SKM-1 (cell line): ENCODE data around the gene OCIAD2.
"Not testable (repeated sequence)": the region's sequence is repeated elsewhere in the genome, so short reads cannot be mapped to it uniquely, and the experiment has no call there.

Source experiments
- DNase-seq: peaks from one replicate; lab custom pipeline; 2025; ENCODE audit not compliant: unreplicated experiment; lab: John Stamatoyannopoulos, UW

OCIAD2 gene, protein sequence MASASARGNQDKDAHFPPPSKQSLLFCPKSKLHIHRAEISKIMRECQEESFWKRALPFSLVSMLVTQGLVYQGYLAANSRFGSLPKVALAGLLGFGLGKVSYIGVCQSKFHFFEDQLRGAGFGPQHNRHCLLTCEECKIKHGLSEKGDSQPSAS

DNA sequence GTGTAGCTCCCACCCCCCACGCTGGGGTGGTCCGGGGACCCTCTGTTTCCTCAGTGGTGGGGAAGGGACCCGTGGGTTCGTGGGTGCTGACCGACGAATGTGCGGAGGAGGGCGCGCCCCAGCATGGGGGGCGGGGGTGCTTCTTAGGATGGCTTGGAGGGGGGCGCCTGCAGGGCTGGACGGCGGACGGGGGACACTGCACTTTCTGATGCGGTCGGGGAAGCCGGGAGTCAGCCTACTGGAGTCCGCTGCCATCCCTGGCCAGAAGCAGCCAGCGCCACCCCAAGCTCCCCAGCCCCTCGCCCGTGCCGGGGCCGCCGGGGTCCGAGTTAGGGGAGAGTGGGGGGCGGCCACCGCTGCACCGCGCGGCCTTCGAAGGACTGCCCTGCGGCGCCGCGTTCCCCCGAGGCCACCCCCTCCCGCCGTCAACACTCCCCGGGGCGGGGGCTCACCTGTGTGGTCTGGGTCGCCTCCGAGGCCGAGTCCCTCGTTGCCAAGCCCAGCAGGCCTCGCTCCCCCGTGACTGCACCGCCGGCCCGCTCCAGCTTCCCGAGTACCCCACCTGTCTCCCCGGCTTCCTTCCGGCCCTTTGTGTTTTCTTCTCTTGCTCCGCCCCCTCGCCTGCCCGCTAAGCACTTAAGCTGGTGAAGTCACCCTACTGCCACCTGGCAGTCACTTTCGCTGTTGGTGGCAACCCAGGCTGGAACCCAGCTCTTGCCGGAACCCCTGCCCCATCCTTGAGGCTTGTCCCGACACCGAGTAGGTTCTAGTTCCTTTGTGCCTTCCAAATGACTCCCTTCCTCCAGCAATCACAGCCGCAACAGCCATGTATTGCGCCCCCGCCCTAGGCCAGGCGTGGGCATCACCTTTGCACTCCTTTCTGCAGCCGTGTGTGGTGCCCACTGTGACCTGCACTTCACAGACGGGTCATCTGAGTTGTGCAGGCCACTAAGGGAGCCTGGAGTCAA lies at the start of gene OCIAD2:
Gene OCIAD2 (minus strand): TSS at position 569 of the 968 bp plus-strand sequence. CDS start 2,225 bp downstream, outside the sequence.
- DNase-seq = no peak

DNA sequence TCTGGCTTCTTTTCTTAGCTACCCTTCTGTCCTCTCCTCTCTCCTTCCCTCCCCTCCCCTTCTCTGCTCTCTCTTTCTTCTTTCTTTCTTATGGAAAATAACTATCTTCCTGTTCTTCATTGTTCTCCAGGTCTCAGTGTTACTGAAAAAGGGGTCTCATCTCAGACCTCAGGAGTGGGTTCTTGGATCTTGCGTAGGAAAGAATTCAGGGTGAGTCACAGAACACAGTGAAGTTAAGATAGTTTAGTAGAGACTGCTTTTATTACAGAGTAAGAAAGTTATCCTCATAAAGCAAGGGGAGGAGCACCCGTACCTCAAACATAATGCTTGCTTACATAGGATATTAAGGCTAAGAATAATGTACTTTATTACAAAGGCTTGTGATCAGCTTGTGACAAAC lies 47.7 kb upstream of the OCIAD2 start:
- no peak for DNase-seq

DNA sequence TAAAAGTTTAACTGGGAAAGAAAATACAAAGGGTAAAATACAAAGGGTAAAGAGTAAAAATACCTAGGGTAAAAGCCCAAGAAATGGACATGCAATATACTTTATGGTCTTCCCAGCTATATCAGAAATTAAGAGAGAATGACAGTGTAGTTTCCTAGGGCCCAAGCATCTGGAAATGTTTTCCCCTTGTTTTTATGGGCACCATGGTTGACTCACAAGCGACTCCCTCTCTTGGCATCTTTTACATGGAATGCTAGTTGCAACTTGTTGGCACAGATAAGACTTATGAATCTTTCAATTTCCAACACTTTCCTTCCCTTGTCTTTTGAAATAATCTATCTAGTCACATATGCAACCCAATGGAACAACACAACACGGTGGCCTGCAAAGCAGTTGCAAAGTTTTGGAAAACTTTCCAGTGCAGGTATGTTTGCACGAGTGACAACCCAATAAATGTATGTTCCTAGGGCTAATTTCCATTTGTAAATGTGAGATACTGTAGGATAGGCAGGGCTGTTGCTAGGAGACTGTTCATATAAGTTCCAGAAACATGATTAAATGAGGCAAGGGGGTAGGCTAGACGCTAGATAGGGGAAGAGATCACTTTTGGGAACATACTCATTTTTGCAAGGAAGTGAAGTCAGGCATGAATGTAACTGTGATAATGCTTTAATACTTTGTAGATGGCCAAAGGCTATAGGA lies 43.1 kb upstream of the OCIAD2 start:
- no peak for DNase-seq

DNA sequence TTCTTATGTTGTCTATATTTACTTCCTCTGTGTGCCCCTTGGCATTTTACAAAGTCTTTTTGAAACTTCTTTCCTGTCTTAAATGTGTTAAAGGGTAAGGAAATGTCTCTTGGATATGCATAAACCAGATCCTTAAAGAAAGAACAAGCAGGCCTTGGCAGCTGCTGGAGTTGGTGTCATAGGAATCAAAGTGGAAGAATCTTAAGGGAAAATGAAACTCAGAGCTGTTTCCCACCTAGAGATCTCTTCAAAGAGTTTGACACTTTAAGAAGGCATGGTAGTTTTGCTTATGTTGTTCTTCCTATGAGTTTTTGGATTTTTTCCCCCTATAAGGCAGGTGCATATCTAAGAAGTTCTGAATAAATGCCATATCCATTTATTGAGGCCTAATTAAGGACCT lies 42.5 kb upstream of the OCIAD2 start:
- DNase-seq = no peak

DNA sequence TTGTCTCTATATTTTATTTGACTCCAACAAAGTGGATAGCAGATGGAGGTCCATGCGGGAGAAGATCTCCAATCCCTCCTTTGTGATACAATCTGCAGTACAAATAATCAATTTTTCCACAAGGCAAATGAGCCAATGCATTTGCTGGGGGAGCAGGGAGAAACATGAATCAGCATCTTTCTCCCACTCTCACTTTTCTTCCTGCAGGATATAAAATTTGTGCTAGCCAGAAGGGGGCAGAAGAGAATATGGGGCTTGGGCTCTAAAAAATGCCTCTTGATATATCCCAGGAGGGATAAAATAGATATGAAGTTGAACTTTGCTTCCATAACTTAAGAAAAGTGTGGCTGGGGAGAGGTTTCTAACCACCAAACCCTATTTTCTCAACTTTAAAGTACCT lies 41.2 kb upstream of the OCIAD2 start:
- no peak for DNase-seq

DNA sequence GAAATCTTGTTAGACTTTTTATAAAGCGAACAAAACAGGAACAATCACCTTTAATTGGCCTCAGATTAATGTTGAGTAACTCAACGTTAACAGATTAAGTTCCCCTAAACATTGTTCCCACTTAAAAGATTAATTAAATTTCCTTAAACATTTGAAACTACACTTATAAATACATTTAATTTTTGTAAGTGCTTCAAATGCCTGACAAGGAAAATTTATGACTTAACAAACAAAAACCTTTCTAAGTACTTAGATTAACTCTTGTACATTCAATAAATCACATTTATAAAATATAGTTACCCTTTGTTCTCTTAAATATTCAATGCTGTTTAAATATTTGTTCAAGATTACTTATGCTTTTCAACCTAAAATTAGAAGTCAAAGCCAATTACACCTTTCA lies 39.4 kb upstream of the OCIAD2 start:
- no peak for DNase-seq

DNA sequence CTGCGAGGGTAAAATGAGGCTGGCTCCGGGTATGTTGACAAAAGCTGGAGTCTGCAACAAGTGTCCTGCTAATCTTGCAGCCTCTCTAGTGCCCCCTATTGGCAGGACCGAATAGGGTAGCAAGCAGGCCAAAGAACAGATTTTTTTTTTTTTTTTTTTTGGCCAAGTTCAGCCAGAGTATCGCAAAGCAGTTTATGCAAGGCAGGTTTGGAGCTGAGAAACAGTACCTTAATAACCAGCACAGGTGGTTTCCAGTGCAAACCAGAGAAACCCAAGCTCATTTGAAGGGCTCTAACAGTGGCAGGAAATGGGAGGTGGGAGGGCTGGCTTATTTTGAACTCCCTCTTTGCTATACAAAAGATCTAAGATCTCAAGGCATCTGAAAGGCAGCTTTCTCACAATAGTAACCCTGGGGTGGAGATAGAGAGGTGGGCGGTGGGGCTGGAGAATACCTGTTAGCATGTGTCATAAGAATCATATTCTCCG lies 38.2 kb upstream of the OCIAD2 start:
- no peak for DNase-seq

DNA sequence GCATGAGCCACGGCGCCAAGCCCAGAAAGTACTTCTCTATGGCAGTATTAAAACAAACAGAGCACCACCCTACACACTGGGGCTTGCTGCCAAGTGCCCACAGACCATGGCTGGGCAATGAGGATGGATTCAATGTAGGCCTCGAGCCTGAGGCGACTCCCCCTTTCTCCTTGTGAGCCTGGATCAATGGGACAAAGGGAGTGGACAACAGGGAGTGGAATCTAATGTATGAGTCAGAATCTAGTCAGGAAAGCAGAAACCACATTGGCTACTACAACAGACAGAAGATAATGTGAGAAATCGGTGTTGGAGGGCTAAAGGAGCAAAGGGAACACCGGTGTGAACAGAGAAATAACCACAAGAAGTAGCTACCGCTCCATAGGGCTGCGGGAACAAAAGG lies 37.7 kb upstream of the OCIAD2 start:
- DNase-seq = no peak

DNA sequence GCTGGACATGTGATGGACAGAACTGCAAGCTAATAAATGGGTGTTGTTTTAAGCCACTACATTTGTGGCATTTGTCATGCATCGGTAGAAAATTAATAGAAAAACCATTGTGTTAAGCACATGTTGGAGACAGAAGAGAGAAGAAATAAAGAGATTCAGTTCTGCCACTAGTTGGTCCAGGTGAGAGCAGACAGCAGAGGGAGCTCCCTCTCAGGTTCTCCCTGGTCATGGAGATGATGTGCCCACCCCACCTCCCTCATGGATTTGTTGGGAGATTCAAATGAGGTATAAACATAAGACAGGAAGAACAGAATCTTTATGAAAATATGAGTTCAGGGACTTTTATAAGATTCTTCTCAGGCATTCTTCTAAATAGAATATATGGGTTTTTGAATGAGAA lies 36.8 kb upstream of the OCIAD2 start:
- DNase-seq = no peak

DNA sequence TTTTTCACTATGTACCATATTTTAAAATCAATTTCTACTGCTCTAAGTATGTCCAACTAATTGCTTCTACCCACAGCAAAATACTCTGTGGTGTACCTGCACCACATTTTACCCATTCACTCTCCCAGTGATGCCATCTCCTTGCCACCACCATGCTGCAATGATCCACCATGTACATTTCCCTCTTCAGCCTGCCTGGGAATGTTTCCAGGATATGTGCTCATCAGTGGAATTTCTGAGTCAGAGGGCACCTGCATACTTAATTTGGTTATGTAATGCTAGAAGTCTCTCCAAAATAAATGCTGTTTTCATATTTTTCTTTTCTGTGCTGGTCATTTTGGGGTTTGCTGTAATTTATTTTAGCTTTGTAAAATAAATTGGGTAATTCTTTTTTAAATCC lies 33.2 kb upstream of the OCIAD2 start:
- DNase-seq = no peak

DNA sequence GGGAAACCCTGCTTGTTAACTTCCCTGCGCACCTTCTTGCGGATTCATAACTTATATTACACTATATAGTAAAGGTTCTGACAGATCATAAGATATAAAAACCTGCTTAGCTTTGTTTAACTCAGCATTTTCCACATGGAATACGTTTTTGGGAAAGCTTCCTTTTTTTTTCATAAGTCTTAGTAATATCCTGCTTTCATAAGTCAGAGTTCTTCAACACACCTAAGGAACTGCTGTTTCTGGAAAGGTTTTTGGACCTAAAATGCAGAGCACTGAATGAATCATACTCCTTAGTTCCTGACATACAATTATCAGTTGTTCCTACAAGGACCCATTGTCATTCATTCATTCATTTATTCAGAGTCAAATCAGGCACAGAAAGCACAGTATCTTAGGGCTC lies 32.3 kb upstream of the OCIAD2 start:
- no peak for DNase-seq

DNA sequence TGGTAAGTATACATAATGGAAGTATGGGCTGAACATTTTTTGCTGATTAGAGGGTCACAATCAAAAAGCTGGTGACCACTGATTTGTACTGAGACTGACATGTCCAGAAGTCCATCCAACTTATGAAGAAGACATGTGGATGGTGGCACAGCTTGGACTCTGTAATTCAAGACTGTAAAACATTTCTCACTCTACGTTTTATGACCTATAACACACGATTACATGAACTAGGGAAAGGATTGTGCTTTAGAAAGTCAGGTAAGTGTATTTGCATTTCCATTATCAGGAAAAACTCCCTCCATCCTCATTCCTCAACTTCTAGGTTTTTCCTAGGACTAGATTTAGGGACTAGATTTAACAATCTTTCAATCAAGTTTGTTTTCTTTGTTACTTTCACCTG lies 30.5 kb upstream of the OCIAD2 start:
- no peak for DNase-seq

DNA sequence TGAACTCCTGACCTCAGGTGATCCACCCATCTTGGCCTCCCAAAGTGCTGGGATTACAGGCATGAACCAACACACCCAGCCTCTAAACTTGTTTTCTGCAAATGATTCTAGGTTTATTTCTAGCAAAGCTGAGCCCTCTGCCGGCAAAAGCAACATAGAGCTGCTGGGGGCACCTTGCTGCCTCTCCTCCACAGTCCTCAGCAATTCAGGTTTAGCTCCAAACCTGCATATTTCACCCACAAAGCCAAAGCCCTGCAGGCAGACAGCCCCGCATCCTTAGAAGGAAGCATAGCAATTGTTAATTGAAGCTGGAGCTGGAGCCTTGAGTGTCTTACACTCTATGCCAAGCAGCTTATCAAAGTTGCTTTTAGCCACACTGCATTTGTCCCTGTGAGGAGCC lies 24.9 kb upstream of the OCIAD2 start:
- DNase-seq = no peak

DNA sequence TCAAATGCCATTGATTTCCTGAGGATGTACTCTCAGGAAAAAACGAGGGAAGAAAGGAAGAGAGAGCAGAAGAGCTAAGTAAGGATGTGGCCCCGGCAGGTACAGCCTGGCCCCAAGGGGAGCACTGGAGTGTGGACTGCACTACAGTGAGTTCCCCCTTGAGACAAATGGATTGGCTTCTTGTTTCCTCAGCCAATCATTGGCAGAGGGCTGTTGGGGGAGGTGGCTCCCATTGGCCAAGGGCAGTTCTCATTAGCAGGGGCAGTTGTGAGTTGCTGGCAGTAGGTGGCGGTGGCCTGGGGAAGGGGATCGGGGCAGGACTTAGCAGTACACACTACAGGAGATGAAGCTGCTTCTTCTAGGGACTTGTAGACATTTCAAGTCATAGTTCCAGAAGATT lies 24.1 kb upstream of the OCIAD2 start:
- DNase-seq = no peak

DNA sequence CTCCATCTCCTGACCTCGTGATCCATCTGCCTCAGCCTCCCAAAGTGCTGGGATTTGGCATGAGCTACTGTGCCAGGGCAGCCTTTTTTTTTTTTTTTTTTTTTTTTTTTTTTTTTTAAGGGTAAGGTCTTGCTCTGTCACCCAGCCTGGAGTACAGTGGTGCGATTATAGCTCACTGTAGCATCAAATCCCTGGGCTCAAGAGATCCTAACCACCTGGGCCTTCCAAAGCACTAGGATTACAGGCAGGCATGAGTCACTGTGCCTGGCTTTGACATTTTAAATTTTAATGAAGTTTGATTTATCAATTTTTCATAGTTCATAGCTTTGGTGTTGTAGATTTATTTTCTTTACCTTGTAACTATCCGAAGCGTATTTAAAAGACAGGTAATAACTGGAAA lies 17.8 kb upstream of the OCIAD2 start:
- DNase-seq = no peak

DNA sequence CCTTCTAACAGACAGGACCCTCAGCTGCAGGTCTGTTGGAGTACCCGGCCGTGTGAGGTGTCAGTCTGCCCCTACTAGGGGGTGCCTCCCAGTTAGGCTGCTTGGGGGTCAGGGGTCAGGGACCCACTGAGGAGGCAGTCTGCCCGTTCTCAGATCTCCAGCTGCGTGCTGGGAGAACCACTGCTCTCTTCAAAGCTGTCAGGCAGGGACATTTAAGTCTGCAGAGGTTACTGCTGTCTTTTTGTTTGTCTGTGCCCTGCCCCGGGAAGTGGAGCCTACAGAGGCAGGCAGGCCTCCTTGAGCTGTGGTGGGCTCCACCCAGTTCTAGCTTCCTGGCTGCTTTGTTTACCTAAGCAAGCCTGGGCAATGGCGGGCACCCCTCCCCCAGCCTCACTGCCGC lies 16.5 kb upstream of the OCIAD2 start:
- DNase-seq = not testable (repeated sequence)

DNA sequence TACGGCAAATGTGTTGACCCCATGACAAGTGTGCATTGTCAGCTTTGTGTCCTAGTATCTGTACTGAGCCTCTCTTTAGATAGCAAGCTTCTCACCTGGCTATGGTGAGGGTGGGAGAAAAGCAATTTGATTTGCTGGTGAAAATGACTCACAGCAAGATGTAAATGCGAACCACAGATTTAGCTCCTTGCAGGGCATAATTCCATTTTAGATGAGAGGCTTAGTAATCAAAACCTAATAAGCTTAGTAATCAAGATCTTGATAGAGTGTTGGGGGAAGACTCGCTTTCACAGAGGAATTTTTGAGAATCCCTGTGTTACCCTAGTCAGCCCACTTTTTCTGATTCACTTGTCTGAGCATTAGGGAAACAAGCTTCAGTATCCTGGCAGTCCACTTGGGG lies 7.7 kb upstream of the OCIAD2 start:
- DNase-seq = no peak

DNA sequence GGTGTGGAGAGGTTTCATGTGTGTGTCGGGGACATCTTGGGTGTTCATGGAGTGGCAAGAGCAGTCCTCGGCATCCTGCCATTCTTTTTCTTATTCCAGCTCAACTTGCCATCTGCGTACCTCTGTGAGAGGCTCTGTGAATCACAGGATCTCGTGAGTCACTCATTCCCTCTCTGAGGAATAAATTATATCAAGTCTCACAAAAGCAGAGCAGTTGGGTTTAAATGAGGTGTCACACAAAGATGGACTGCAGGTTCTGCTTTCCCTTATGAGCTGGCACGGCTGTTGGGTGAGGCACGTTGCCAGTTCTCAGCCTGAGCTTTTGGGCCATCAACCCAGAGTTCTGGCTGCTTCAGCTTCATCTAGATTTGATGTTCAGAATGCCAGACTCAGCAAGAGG lies 6.8 kb upstream of the OCIAD2 start:
- no peak for DNase-seq

DNA sequence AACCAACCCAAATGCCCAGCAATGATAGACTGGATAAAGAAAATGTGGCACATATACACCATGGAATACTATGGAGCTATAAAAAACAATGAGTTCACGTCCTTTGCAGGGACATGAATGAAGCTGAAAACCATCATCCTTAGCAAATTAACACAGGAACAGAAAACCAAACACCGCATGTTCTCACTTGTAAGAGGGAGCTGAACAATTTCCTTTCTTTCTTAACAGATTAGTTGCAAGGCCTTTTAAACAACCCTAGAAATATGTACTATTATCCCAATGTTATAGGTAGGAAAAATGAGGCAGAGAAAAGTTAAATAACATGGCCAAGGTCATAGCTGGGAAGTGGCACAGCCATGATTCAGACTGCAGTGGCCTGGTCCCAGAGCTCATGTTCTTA lies 5.8 kb upstream of the OCIAD2 start:
- no peak for DNase-seq

DNA sequence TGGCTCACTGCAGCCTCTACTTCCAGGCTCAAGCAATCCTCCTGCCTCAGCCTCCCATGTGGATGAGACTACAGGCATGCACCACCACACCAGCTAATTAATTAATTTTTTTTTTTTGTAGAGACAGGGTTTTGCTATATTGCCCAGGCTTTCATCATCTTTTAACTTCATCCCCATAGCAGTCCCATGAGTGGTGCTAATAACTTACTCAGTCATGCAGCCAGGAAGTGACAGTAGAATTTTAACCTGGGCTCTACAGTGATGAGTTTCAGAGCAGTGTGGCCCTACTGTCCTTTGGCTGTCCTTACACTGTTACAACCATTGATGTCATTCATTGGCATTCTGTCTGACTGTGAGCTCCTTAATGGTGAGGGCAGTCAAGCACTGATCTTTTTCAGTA lies 3.9 kb upstream of the OCIAD2 start:
- DNase-seq = no peak

DNA sequence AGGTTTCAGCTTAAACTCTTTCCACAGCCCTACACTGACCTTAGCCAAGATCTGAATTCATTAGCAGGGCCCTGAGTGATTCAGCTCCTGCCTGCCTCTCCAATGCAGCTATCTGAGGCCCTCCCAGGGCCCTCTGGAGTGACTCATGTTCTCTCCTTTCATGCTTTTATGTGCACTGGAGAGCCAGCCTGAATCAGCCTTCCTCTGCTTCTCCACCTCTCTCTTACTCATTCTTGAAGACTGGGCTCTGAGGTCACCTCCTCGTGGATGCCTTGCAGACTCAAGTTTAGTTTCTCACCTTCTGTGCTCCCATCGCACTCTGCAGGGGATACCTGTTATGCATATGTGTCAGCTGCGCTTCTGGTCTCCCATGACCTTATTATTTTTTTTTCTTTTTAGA lies 3.1 kb upstream of the OCIAD2 start:
- no peak for DNase-seq

DNA sequence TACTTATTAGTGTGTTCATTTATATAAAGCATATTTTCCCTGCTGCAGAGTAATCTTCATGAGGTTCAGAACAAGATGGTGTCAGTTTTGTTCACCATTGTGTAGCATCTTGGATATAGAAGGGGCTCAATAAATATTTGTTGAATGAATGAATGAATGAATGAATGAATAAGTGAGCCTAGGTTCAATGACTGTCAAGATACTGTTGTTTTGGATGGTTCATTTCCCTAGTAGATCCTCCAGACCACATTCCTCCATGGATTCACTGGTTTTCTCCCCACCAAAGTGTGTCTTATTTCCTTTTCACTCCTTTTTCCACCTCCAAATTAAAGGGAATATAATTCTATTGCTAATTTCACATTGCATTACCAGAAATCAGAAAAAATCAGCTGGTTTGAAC lies 2.1 kb upstream of the OCIAD2 start:
- no peak for DNase-seq
